Activated T-helper 2 cell treated with anti-CD3 and anti-CD28 coated beads, Interferon-gamma antibody, Interleukin-2, Interleukin-4, amounts not matched to agents 10 μg/mL and 5 μg/mL and 100 μg/mL, durations not matched to agents 14 hours and 24 hours and 36 hours (primary cell): ENCODE results near the gene IFNA5. TPM values are rescaled to one million over a fixed set of nuclear protein-coding genes. Genes with fewer than 3 reads are reported as not detected.

Experiments
- DNase-seq: peaks from one replicate; pipeline ENCODE4 v3.0.0; 2021; ENCODE audit warnings: low spot score
- H3K27ac Mint-ChIP-seq: one replicate; pipeline ENCODE4 v1.8.0; 2021; ENCODE audit warnings: mixed read lengths
- H3K27me3 Mint-ChIP-seq: one replicate; pipeline ENCODE4 v1.8.0; 2021; ENCODE audit warnings: low read depth, mixed read lengths
- H3K36me3 Mint-ChIP-seq: one replicate; pipeline ENCODE4 v1.8.0; 2021; ENCODE audit warnings: low read depth, mixed read lengths
- H3K4me1 Mint-ChIP-seq: one replicate; pipeline ENCODE4 v1.8.0; 2021; ENCODE audit warnings: low read depth, mixed read lengths
- H3K4me3 Mint-ChIP-seq: one replicate; pipeline ENCODE4 v1.8.0; 2021; ENCODE audit warnings: low read depth, mild to moderate bottlenecking, moderate library complexity, mixed read lengths
- H3K9me3 Mint-ChIP-seq: one replicate; pipeline ENCODE4 v1.8.0; 2021; ENCODE audit warnings: mixed read lengths
- intact Hi-C: fragments of 100-400 bp; cut with micrococcal nuclease; formaldehyde crosslinking; loops from one replicate; pipeline ENCODE4 v1.15.1; 2023
- total RNA-seq: library from RNA; stranded (reverse); gene quantifications from 2 replicates; pipeline ENCODE4 v1.2.3, GENCODE V29; 2022

The IFNA5 gene
- not detected in 2 replicates for total RNA-seq

- no peak within 1 kb of the TSS for H3K27ac Mint-ChIP-seq
- no peak for DNase-seq
- H3K36me3 Mint-ChIP-seq: no peaks in the 10 kb centered on the region
- H3K27me3 Mint-ChIP-seq: peaks cover 55% of the 10 kb centered on the region
- intact Hi-C loops: no loop called here
- H3K9me3 Mint-ChIP-seq: no peaks in the 10 kb centered on the region
- no peaks in the 10 kb centered on the region for H3K4me1 Mint-ChIP-seq
- no peak within 1 kb of the TSS for H3K4me3 Mint-ChIP-seq
These were observed at the start of gene IFNA5 for GRCh38 chr9:21305213-21305612. IFNA5 (minus strand) TSS chr9:21305313; CDS start chr9:21305256, 57 bp downstream.

- peaks cover 14% of the 10 kb centered on the region for H3K9me3 Mint-ChIP-seq
- DNase-seq: no peak
- H3K27me3 Mint-ChIP-seq: peaks cover 37% of the 10 kb centered on the region
- no peak within 1 kb of the TSS for H3K27ac Mint-ChIP-seq
- no peaks in the 10 kb centered on the region for H3K4me1 Mint-ChIP-seq
- H3K36me3 Mint-ChIP-seq: peaks cover 4% of the 10 kb centered on the region
- intact Hi-C loops: no loop called here
- H3K4me3 Mint-ChIP-seq: no peak within 1 kb of the TSS
These were observed 45.7 kb upstream of the IFNA5 start, which contains the start of gene IFNA6 for GRCh38 chr9:21350787-21351186. IFNA6 (minus strand) TSS chr9:21350887; CDS start chr9:21350887, 0 bp downstream.

- H3K9me3 Mint-ChIP-seq: peaks cover 12% of the 10 kb centered on the region
- H3K27ac Mint-ChIP-seq: no peak overlapping the region
- H3K27me3 Mint-ChIP-seq: peaks cover 32% of the 10 kb centered on the region
- H3K4me3 Mint-ChIP-seq: no peak overlapping the region
- no peak for DNase-seq
- intact Hi-C loops: no loop called here
- no peaks in the 10 kb centered on the region for H3K4me1 Mint-ChIP-seq
- no peaks in the 10 kb centered on the region for H3K36me3 Mint-ChIP-seq
These were observed 43.4 kb upstream of the IFNA5 start for GRCh38 chr9:21348430-21348970.

GRCh38 chr9:21340735-21341134, 35.6 kb upstream of the IFNA5 start:
- H3K4me3 Mint-ChIP-seq: no peak overlapping the region
- peaks cover 7% of the 10 kb centered on the region for H3K27me3 Mint-ChIP-seq
- no peaks in the 10 kb centered on the region for H3K36me3 Mint-ChIP-seq
- H3K27ac Mint-ChIP-seq: no peak overlapping the region
- DNase-seq: no peak
- intact Hi-C loops: no loop called here
- H3K4me1 Mint-ChIP-seq: peaks cover 7% of the 10 kb centered on the region
- peaks cover 11% of the 10 kb centered on the region for H3K9me3 Mint-ChIP-seq

GRCh38 chr9:21336457-21336856, 31.3 kb upstream of the IFNA5 start:
- Mint-ChIP-seq H3K27ac (no peak overlapping the region), H3K27me3 (peaks cover 5% of the 10 kb centered on the region), H3K4me1 (peaks cover 28% of the 10 kb centered on the region), H3K36me3 (peaks cover 33% of the 10 kb centered on the region), H3K9me3 (no peaks in the 10 kb centered on the region), H3K4me3 (peak overlapping the region; percentile 70)
- intact Hi-C loops: loop anchor here (10.0 kb wide), 1 partner anchor 658 kb away; the partner anchor contains the start of genes CDKN2A and CDKN2B-AS1
- no peak for DNase-seq

GRCh38 chr9:21334701-21335632, 29.9 kb upstream of the IFNA5 start, which contains the start of gene KLHL9:
KLHL9 (minus strand) TSS chr9:21335404; CDS start chr9:21334859, 545 bp downstream.
- peak within 1 kb of the TSS; percentile 88 for H3K4me3 Mint-ChIP-seq
- intact Hi-C loops: loop anchor here (1.0 to 10.0 kb wide), 2 partner anchors 22 to 660 kb away; partner anchors contain the start of genes CDKN2A and CDKN2B-AS1
- H3K4me1 Mint-ChIP-seq: peaks cover 36% of the 10 kb centered on the region
- peak; percentile 81 for DNase-seq
- H3K9me3 Mint-ChIP-seq: no peaks in the 10 kb centered on the region
- H3K36me3 Mint-ChIP-seq: peaks cover 43% of the 10 kb centered on the region
- peaks cover 5% of the 10 kb centered on the region for H3K27me3 Mint-ChIP-seq
- H3K27ac Mint-ChIP-seq: peak within 1 kb of the TSS; percentile 83

GRCh38 chr9:21333226-21333625, 28.1 kb upstream of the IFNA5 start:
- H3K4me1 Mint-ChIP-seq: peaks cover 38% of the 10 kb centered on the region
- H3K27ac Mint-ChIP-seq: no peak overlapping the region
- peaks cover 3% of the 10 kb centered on the region for H3K27me3 Mint-ChIP-seq
- intact Hi-C loops: loop anchor here (10.0 kb wide), 1 partner anchor 662 kb away; the partner anchor contains the start of genes CDKN2A and CDKN2B-AS1
- peak overlapping the region; percentile 88 for H3K4me3 Mint-ChIP-seq
- no peak for DNase-seq
- peaks cover 47% of the 10 kb centered on the region for H3K36me3 Mint-ChIP-seq
- no peaks in the 10 kb centered on the region for H3K9me3 Mint-ChIP-seq

GRCh38 chr9:21331676-21332402, 26.7 kb upstream of the IFNA5 start:
- intact Hi-C loops: loop anchor here (10.0 kb wide), 1 partner anchor 663 kb away; the partner anchor contains the start of genes CDKN2A and CDKN2B-AS1
- no peaks in the 10 kb centered on the region for H3K27me3 Mint-ChIP-seq
- H3K9me3 Mint-ChIP-seq: no peaks in the 10 kb centered on the region
- peaks cover 53% of the 10 kb centered on the region for H3K36me3 Mint-ChIP-seq
- H3K27ac Mint-ChIP-seq: no peak overlapping the region
- no peak for DNase-seq
- H3K4me3 Mint-ChIP-seq: peak overlapping the region; percentile 88
- peaks cover 49% of the 10 kb centered on the region for H3K4me1 Mint-ChIP-seq

GRCh38 chr9:21326526-21327139, 21.5 kb upstream of the IFNA5 start:
- Mint-ChIP-seq H3K4me3 (no peak overlapping the region), H3K27me3 (no peaks in the 10 kb centered on the region), H3K4me1 (peaks cover 28% of the 10 kb centered on the region), H3K36me3 (peaks cover 59% of the 10 kb centered on the region), H3K9me3 (no peaks in the 10 kb centered on the region), H3K27ac (no peak overlapping the region)
- DNase-seq: no peak
- intact Hi-C loops: loop anchor here (1.0 to 10.0 kb wide), 5 partner anchors 70 to 468 kb away; no protein-coding TSS in a partner anchor

GRCh38 chr9:21324047-21324446, 18.9 kb upstream of the IFNA5 start:
- peaks cover 16% of the 10 kb centered on the region for H3K4me1 Mint-ChIP-seq
- H3K27ac Mint-ChIP-seq: no peak overlapping the region
- no peak for DNase-seq
- H3K36me3 Mint-ChIP-seq: peaks cover 51% of the 10 kb centered on the region
- H3K27me3 Mint-ChIP-seq: no peaks in the 10 kb centered on the region
- H3K9me3 Mint-ChIP-seq: no peaks in the 10 kb centered on the region
- no peak overlapping the region for H3K4me3 Mint-ChIP-seq
- intact Hi-C loops: loop anchor here (10.0 kb wide), 2 partner anchors 111 to 391 kb away; no protein-coding TSS in a partner anchor

GRCh38 chr9:21322911-21323461, 17.9 kb upstream of the IFNA5 start:
- no peak for DNase-seq
- H3K36me3 Mint-ChIP-seq: peaks cover 51% of the 10 kb centered on the region
- no peak overlapping the region for H3K4me3 Mint-ChIP-seq
- intact Hi-C loops: loop anchor here (10.0 kb wide), 2 partner anchors 112 to 392 kb away; no protein-coding TSS in a partner anchor
- no peaks in the 10 kb centered on the region for H3K9me3 Mint-ChIP-seq
- H3K4me1 Mint-ChIP-seq: peaks cover 16% of the 10 kb centered on the region
- H3K27me3 Mint-ChIP-seq: no peaks in the 10 kb centered on the region
- no peak overlapping the region for H3K27ac Mint-ChIP-seq
